GM19238 (cell line): ENCODE results near the gene LAMA2.
"Not testable (repeated sequence)": the region's sequence is repeated elsewhere in the genome, so short reads cannot be mapped to it uniquely, and the experiment has no call there.

ENCODE experiments used
- DNase-seq: peaks from one replicate; pipeline ENCODE4 v3.0.0; 2011; ENCODE audit warnings: low spot score; ENCODE audit not compliant: insufficient read length

Gene LAMA2

DNA sequence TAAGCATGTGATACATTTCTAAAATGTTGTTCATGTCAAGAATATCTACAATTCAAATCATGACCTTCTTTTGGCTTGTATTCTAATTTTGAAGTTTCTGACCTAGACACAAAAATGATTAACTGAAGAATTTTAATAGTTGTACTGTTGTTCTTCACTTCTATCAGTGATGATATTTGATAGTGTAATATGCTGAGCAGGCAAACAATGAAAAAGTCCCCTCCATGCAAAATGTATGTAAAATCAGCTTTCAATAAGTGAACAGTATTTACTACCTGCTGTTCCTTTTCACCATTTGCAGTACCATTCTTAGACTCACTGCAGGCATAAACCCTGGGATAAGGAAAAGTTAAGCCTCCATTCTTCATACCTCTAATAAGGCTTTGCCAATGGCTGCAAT is 201.5 kb downstream of the LAMA2 start:
- no peak for DNase-seq

- DNase-seq: not testable (repeated sequence)
Measured at GRCh38 chr6:129088481-129088880, 205.5 kb downstream of the LAMA2 start.

- no peak for DNase-seq
Measured at GRCh38 chr6:129089357-129089756, 206.4 kb downstream of the LAMA2 start.

DNA sequence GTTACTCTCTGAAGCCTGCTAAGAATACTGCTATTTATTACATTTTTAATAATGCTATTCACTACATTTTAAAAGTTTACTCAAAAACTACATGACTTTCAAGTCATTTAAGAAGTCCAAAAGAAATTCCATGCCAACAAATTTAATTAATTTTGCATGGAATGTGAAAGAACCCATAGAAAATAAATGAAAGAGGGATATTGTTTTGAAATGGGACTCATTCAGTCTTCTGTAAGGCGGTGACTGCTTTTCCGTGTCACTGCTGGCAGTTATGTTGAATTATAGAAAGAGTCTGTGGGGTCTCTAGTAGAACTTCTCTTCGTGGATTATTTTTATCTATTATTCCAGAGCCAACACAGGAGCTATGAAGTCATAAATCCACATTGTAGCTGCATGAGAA is 211.2 kb downstream of the LAMA2 start:
- no peak for DNase-seq

GRCh38 chr6:129096651-129097290 is 213.8 kb downstream of the LAMA2 start:
- no peak for DNase-seq

GRCh38 chr6:129098061-129098553 is 215.2 kb downstream of the LAMA2 start:
- no peak for DNase-seq

DNA sequence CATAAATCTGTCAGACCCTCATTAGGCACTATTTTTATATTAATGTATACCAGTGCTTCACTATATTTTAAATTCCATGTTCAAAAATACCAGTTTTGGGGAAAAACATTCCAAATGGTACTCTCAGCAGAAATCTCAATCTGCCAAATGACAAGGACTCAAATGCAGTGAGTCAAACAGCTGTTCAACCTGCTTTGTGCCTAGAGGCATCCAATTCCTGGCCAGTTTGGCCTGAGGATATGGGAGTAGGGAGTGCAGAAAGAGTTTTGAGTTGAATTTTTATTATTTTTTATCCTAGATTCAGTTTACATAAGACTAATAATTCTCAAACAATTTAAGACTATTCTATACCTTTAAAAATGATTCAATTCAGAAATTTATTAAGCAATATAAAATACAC is 216.8 kb downstream of the LAMA2 start:
- DNase-seq: no peak

DNA sequence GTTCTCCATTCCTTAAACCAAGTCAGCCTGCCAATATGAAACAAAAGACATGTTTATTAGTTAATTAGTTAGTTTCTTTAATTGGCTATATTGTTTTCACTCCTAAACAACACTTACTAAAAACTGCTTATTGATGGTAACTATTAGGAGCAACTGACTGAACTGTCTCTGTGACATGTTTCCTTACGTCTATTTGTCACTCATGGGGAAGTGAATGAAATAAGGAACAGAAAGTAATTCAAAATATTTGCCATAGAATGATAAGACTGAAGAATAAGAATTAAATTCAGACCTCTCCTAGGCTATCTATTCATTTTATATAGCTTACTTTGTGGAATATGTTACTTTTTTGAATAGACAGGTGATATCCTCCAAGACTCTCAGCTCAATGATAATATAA is 217.2 kb downstream of the LAMA2 start:
- no peak for DNase-seq

GRCh38 chr6:129102741-129103140 is 219.8 kb downstream of the LAMA2 start:
- DNase-seq: no peak

- DNase-seq: no peak
Measured at GRCh38 chr6:129104131-129104530, 221.2 kb downstream of the LAMA2 start.

DNA sequence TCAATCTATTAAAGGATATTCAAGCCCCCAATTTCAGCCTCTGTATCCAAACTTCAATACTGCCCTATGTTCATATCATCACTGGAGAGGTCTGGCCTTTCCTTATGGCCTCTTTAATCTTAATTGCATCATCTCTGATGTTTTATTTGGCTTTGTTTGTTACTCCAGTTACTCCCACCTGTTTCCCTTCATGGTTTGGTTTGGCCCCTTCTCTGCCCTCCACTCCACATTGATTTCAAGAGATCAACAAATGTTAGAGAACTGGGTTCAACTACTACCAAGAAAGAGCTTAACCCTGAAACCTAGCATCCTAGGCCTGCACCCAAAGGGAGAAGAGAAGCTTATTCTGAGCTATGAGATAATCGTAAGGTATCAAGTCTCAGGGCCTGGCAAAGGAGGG is 221.6 kb downstream of the LAMA2 start:
- DNase-seq: no peak

DNA sequence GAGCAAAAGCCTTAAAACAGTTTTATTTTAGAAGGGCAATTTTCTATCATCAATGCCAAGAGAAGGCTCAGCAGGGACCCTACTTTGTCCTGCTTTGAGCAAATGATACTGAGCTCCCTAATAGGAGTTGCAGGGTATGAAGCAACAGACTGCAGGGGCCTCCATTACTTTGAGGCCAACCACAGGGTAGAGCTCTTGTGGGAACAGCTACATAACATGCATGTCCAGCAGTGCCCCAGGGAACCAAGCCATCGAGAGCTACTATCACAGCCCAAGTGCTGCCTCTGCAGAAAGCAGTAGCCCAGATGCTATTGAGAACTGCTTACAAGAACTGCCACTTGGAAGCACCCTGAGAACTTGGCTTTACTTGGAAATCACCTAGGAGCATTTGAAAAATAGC is 222.1 kb downstream of the LAMA2 start:
- DNase-seq: no peak

DNA sequence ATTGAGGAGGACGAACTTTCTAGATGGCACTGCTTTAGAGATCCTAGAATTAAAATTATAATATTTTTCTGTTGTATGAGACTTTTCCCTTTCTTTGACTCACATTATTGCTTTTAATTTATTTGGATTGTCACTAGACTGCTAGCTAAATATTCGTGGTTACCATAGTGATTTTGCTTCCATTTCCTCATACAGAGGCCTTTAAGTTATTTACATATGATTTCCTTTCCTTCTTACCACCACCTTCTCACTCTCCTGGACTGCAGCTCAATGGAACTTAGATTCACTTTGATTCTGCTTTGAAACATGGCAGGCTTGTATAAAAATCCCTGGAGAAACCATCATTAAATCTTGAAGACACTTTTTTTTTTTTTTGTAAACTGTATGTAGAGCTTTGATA is 222.9 kb downstream of the LAMA2 start:
- DNase-seq: no peak

- no peak for DNase-seq
Measured at GRCh38 chr6:129108337-129108736, 225.4 kb downstream of the LAMA2 start.

GRCh38 chr6:129110690-129111343 is 227.9 kb downstream of the LAMA2 start:
- no peak for DNase-seq

DNA sequence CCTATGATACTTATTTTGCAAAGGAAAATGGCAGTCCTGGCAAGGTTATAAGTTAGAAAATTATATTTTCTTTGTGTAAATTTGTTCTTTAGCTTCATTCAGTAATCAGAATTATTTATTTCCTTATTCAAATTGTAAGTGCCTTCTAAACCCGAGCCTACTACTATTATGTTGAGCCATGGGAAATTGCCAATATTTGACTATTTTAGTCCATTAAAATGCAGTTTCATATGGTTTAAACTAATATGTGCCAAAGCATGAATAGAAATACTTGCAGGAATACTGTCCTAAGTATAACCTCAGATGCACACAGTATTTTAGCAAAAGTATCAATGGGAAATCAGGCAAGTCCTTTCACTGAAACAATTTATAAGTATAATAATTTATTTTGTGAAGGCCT is 228.4 kb downstream of the LAMA2 start:
- DNase-seq: no peak

DNA sequence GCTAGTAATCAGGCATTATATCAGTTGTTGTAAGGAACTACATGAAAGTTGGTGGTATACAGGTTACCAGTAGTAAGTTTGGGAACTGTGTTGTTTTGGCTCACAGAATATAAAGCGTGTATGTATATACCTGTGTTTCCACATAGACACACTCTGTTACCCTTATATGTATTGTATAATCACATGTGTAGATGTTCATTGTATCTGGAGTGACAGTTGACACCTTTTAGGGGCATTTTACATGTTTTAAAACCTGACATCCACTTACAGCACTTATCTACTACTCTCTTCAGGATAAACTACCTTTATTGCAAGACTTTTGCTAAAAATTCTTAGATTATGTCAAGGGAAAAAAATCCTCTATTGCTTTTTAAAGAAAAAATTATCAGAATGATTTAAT is 228.9 kb downstream of the LAMA2 start:
- no peak for DNase-seq

GRCh38 chr6:129112591-129112990 is 229.7 kb downstream of the LAMA2 start:
- DNase-seq: no peak

DNA sequence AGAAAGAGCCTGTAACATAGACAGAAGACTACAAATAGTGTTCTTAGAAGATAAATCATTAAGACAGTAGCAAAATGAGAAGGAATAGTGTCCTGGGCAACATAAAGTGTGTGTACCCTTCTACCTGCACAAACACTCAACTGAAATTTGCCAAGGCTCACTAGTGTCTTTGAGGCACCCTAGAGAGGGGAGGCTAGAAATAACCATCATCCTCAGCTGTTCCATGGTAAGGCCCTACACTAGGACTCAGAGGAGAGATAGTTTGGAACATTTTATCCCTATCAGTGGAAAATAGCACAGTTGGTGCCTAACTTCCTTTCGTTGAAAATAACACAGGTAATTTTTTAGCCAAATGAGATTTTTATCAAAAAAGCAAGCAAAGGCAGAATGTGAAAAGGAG is 230.7 kb downstream of the LAMA2 start:
- no peak for DNase-seq

GRCh38 chr6:129114636-129115391 is 231.9 kb downstream of the LAMA2 start:
- no peak for DNase-seq

- no peak for DNase-seq
Measured at GRCh38 chr6:129115471-129115870, 232.5 kb downstream of the LAMA2 start.

DNA sequence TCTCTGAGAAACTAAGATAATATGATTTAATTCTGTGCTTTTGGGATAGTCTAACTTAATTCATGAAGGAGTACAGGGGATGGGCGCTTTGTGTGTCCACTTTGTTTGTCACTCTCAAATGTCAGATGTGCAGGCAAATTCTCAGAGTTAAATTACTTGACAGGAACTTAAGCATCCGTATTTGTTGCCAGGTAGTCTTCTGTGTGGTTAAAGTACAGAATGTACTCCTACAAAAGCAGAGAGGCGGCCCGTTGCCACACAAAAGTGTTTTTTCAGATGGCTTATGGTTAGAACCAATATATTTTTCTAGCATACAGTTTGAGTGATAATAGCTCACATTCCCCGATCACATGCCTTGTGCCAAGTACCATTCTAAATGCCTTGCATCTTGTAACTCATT is 234.4 kb downstream of the LAMA2 start:
- DNase-seq: no peak
